B cell (primary cell): ENCODE data around the gene CNTNAP2. TPM values are rescaled to one million over a fixed set of nuclear protein-coding genes. Genes with fewer than 3 reads are reported as not detected.

Source experiments
- ATAC-seq: fragments of 200-7000 bp; cut with Tn5 transposase; one replicate; pipeline ENCODE4 v1.10.0; 2021; ENCODE audit warnings: low read depth, mild to moderate bottlenecking, moderate number of reproducible peaks, moderate library complexity
- CTCF ChIA-PET: fragments of 350-600 bp; sonication (Branson Sonifier 250); formaldehyde crosslinking; loops from one replicate; lab custom pipeline; 2021; ENCODE audit warnings: antibody characterized with exemption, inconsistent platforms; lab: Charles Lee
- POLR2A ChIA-PET: fragments of 350-600 bp; sonication (Branson Sonifier 250); formaldehyde crosslinking; loops from one replicate; lab custom pipeline; 2021; ENCODE audit warnings: antibody characterized with exemption; lab: Charles Lee
- DNase-seq: peaks from one replicate; pipeline ENCODE4 v3.0.0; 2013
- H2AFZ ChIP-seq: 2 replicates; pipeline ENCODE4 v1.6.1; 2012; ENCODE audit warnings: mild to moderate bottlenecking, low read depth, low read length; ENCODE audit not compliant: insufficient read depth, poor library complexity, severe bottlenecking
- H3K27ac ChIP-seq, 2 donors: 1 replicate in 1 of 2; 2 replicates in 1 of 2; pipeline ENCODE4 v1.5.1; 2012 to 2013; ENCODE audit warnings: low read length in 2 of 2, mild to moderate bottlenecking in 2 of 2, moderate library complexity in 1 of 2
- H3K27me3 ChIP-seq, 4 experiments: fragments of 200-600 bp in 1 of 4; sonication (generic) in 1 of 4; replicated peaks in 1 of 4; 1 replicate in 2 of 4; 2 replicates in 2 of 4; pipeline versions ENCODE4 v1.6.1 to v1.7.0; 2013 to 2016; ENCODE audit warnings: low read length in 3 of 4, mild to moderate bottlenecking in 2 of 4, mixed read lengths in 1 of 4, moderate library complexity in 1 of 4; ENCODE audit not compliant: insufficient read depth in 4 of 4, control insufficient read depth in 3 of 4; ENCODE audit errors: control extremely low read depth in 1 of 4
- H3K36me3 ChIP-seq, 2 experiments: replicated peaks in 1 of 2; 1 replicate in 1 of 2; 2 replicates in 1 of 2; pipeline versions ENCODE4 v1.6.1 to v1.7.1; 2013; ENCODE audit warnings: low read length in 1 of 2; ENCODE audit not compliant: insufficient read depth in 2 of 2, control insufficient read depth in 1 of 2; ENCODE audit errors: control extremely low read depth in 1 of 2, extremely low read depth in 1 of 2
- H3K4me1 ChIP-seq, 2 donors: fragments of 200-600 bp in 1 of 2; sonication (generic) in 1 of 2; 1 replicate in 1 of 2; 2 replicates in 1 of 2; pipeline versions ENCODE4 v1.5.1 to v1.6.1; 2013 to 2017; ENCODE audit warnings: low read length in 2 of 2; ENCODE audit not compliant: control insufficient read depth in 2 of 2, insufficient read depth in 2 of 2
- H3K4me2 ChIP-seq: replicated peaks from 2 replicates; pipeline ENCODE3; 2012; ENCODE audit warnings: mild to moderate bottlenecking, low read depth, low read length; ENCODE audit not compliant: poor library complexity, severe bottlenecking
- H3K4me3 ChIP-seq, 5 experiments: fragments of 200-600 bp in 1 of 5; sonication (generic) in 1 of 5; 1 replicate in 3 of 5; 2 replicates in 2 of 5; pipeline versions ENCODE4 v1.5.1 to v1.7.0; 2011 to 2016; ENCODE audit warnings: low read length in 4 of 5, mild to moderate bottlenecking in 4 of 5, low read depth in 2 of 5, control low read depth in 1 of 5, moderate library complexity in 1 of 5; ENCODE audit not compliant: insufficient read depth in 1 of 5; ENCODE audit errors: control extremely low read depth in 1 of 5, extremely low read depth in 1 of 5
- H3K79me2 ChIP-seq: fragments of 200-600 bp; sonication (generic); one replicate; pipeline ENCODE4 v1.6.0; 2016; ENCODE audit warnings: low read length; ENCODE audit not compliant: control insufficient read depth, insufficient read depth
- H3K9ac ChIP-seq: fragments of 200-600 bp; sonication (generic); 2 replicates; pipeline ENCODE4 v1.6.1; 2017; ENCODE audit warnings: mild to moderate bottlenecking, low read length, moderate library complexity
- H3K9me3 ChIP-seq, 3 donors: one replicate each; pipeline versions ENCODE4 v1.6.1 to v1.7.1; 2013; ENCODE audit warnings: low read length in 2 of 3; ENCODE audit not compliant: control insufficient read depth in 2 of 3, insufficient read depth in 1 of 3; ENCODE audit errors: control extremely low read depth in 1 of 3
- H4K20me1 ChIP-seq: 2 replicates; pipeline ENCODE4 v1.6.0; 2012; ENCODE audit warnings: mild to moderate bottlenecking, low read length; ENCODE audit not compliant: insufficient read depth, control insufficient read depth, poor library complexity, severe bottlenecking
- H3K27ac Mint-ChIP-seq: one replicate; pipeline ENCODE4 v1.8.0; 2021; ENCODE audit warnings: mixed read lengths
- H3K27me3 Mint-ChIP-seq: one replicate; pipeline ENCODE4 v1.8.0; 2021; ENCODE audit warnings: mixed read lengths
- H3K4me1 Mint-ChIP-seq: one replicate; pipeline ENCODE4 v1.8.0; 2021; ENCODE audit warnings: mixed read lengths
- H3K4me3 Mint-ChIP-seq: one replicate; pipeline ENCODE4 v1.8.0; 2021; ENCODE audit warnings: mixed read lengths
- H3K9me3 Mint-ChIP-seq: one replicate; pipeline ENCODE4 v1.8.0; 2022; ENCODE audit warnings: mixed read lengths; ENCODE audit not compliant: insufficient read depth
- EZH2 ChIP-seq: IDR thresholded peaks from 2 replicates; pipeline ENCODE4 v1.6.1; 2012; ENCODE audit warnings: borderline replicate concordance, low read depth, mild to moderate bottlenecking, moderate library complexity, low read length; ENCODE audit not compliant: insufficient read depth, poor library complexity, severe bottlenecking
- WGBS: methylation state at CpG from one replicate; pipeline ENCODE4 v1.1.5; 2013; ENCODE audit warnings: missing lambda C conversion rate; ENCODE audit not compliant: insufficient coverage; 5-methylcytosine and 5-hydroxymethylcytosine counted together
- intact Hi-C: fragments of 100-400 bp; cut with micrococcal nuclease; formaldehyde crosslinking; loops from one replicate; pipeline ENCODE4 v1.10.0; 2022
- polyA plus RNA-seq: library from polyadenylated mRNA; depleted of rRNA; stranded (reverse); fragments of >200 nt; gene quantifications from 2 replicates; pipeline ENCODE4 v1.2.3, GENCODE V29; 2012
- total RNA-seq, 2 donors: library from RNA; stranded (reverse); fragments of 120-200 nt in 1 of 2; gene quantifications; 1 replicate in 1 of 2; 2 replicates in 1 of 2; pipeline versions ENCODE4 v1.2.3 to v1.2.4, GENCODE V29; 2013 to 2022
- TF ChIP-seq, protein P1 (sequence below): fragments of 200-600 bp; IDR thresholded peaks from one replicate; pipeline ENCODE4 v1.8.0; 2022; ENCODE audit warnings: antibody characterized with exemption, mild to moderate bottlenecking

Gene CNTNAP2
- total and polyA plus RNA-seq, 2 donors (not counting 1 experiment from before 2014, with no cell fraction given) = 7.4 to 16.6 TPM

- H3K27ac Mint-ChIP-seq = no peak overlapping the region
- no peak for DNase-seq
- Histone ChIP-seq H3K79me2 (no peaks in the 10 kb centered on the region), H3K36me3 (no peaks in the 10 kb centered on the region), H3K27me3 (no peaks in the 10 kb centered on the region), H3K27ac (no peak overlapping the region), H3K4me2 (no peak overlapping the region), H4K20me1 (no peaks in the 10 kb centered on the region), H3K9me3 (peaks cover 0 to 6% (median 0%) of the 10 kb centered on the region in 3 donors), H3K4me3 (no peak overlapping the region), H3K9ac (no peak overlapping the region), H3K4me1 (no peaks in the 10 kb centered on the region), H2AFZ (no peak overlapping the region)
- ATAC-seq = no peak
- POLR2A ChIA-PET = no interaction called here
- H3K27me3 Mint-ChIP-seq = no peaks in the 10 kb centered on the region
- no peaks in the 10 kb centered on the region for H3K9me3 Mint-ChIP-seq
- no peak overlapping the region for H3K4me3 Mint-ChIP-seq
- intact Hi-C loops = no loop called here
- 89% methylated on average over 5 of the region's 8 CpGs for WGBS
- CTCF ChIA-PET = no interaction called here
- H3K4me1 Mint-ChIP-seq = no peaks in the 10 kb centered on the region
- TF ChIP-seq, protein P1, sequence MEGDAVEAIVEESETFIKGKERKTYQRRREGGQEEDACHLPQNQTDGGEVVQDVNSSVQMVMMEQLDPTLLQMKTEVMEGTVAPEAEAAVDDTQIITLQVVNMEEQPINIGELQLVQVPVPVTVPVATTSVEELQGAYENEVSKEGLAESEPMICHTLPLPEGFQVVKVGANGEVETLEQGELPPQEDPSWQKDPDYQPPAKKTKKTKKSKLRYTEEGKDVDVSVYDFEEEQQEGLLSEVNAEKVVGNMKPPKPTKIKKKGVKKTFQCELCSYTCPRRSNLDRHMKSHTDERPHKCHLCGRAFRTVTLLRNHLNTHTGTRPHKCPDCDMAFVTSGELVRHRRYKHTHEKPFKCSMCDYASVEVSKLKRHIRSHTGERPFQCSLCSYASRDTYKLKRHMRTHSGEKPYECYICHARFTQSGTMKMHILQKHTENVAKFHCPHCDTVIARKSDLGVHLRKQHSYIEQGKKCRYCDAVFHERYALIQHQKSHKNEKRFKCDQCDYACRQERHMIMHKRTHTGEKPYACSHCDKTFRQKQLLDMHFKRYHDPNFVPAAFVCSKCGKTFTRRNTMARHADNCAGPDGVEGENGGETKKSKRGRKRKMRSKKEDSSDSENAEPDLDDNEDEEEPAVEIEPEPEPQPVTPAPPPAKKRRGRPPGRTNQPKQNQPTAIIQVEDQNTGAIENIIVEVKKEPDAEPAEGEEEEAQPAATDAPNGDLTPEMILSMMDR = no peak
- no peak for TF ChIP-seq EZH2
Observed at GRCh38 chr7:148031811-148032210, 1915.2 kb downstream of the CNTNAP2 start.

DNA sequence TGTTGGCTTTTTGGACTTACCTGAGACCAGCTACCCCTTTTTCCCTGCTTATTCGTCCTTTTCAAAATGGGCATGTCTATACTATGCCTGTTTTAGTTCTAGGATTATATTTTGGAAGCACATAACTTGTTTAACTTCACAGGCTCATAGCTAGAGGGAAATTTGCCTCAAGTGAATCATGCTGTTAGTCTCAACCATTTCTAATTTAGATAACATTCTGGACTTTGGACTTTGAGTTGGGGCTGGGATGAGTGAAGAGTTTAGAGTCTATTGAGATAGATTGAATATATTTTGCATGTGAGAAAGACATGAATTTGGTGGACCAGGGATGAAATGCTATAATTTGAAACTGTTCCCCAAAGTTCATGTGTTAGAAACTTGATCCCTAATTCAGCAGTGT lies 1919.3 kb downstream of the CNTNAP2 start:
- no CpG with 5 or more reads among the region's 1 CpG for WGBS
- no peak for DNase-seq
- ATAC-seq = no peak
- H3K36me3 ChIP-seq = no peaks in the 10 kb centered on the region
- ChIA-PET POLR2A (no interaction called here), CTCF (no interaction called here)
- TF ChIP-seq, protein P1 = no peak
- no peak for TF ChIP-seq EZH2
- no peaks in the 10 kb centered on the region for H3K27me3 ChIP-seq
- intact Hi-C loops = no loop called here
- no peaks in the 10 kb centered on the region for H3K79me2 ChIP-seq
- H4K20me1 ChIP-seq = no peaks in the 10 kb centered on the region
- Mint-ChIP-seq H3K27me3 (no peaks in the 10 kb centered on the region), H3K9me3 (no peaks in the 10 kb centered on the region), H3K27ac (no peak overlapping the region), H3K4me3 (no peak overlapping the region), H3K4me1 (no peaks in the 10 kb centered on the region)
- H3K4me2 ChIP-seq = no peak overlapping the region
- H3K4me3 ChIP-seq = no peak overlapping the region
- H3K4me1 ChIP-seq = no peaks in the 10 kb centered on the region
- H3K9ac ChIP-seq = no peak overlapping the region
- H2AFZ ChIP-seq = no peak overlapping the region
- peaks cover 0 to 6% (median 0%) of the 10 kb centered on the region in 3 donors for H3K9me3 ChIP-seq
- H3K27ac ChIP-seq = no peak overlapping the region
